ENCODE results near the gene ZNRF3.

Gene ZNRF3

GRCh38 chr22:29016067-29016938 lies 132.9 kb downstream of the ZNRF3 start:
- peaks cover 4% of the 10 kb centered on the region for H3K4me1 Mint-ChIP-seq (ENCODE audit: low read depth)
- peaks cover 9% of the 10 kb centered on the region for H3K9me3 Mint-ChIP-seq (ENCODE audit: low read depth)
- H3K36me3 Mint-ChIP-seq: peaks cover 15% of the 10 kb centered on the region
- no peak overlapping the region for H3K4me3 Mint-ChIP-seq
- peaks cover 24% of the 10 kb centered on the region for H3K27me3 Mint-ChIP-seq
- H3K27ac Mint-ChIP-seq: no peak overlapping the region

- H3K36me3 Mint-ChIP-seq: peaks cover 10% of the 10 kb centered on the region
- no peak overlapping the region for H3K4me3 Mint-ChIP-seq
- no peak overlapping the region for H3K27ac Mint-ChIP-seq
- H3K9me3 Mint-ChIP-seq (ENCODE audit: low read depth): peaks cover 9% of the 10 kb centered on the region
- H3K4me1 Mint-ChIP-seq (ENCODE audit: low read depth): peaks cover 4% of the 10 kb centered on the region
- H3K27me3 Mint-ChIP-seq: peaks cover 20% of the 10 kb centered on the region
Observed at GRCh38 chr22:29018293-29019189, 135.2 kb downstream of the ZNRF3 start.

GRCh38 chr22:29022101-29022817 lies 138.9 kb downstream of the ZNRF3 start:
- Mint-ChIP-seq H3K27me3 (peaks cover 19% of the 10 kb centered on the region), H3K4me1 (ENCODE audit: low read depth) (no peaks in the 10 kb centered on the region), H3K9me3 (ENCODE audit: low read depth) (peaks cover 9% of the 10 kb centered on the region), H3K27ac (no peak overlapping the region), H3K4me3 (no peak overlapping the region), H3K36me3 (peaks cover 12% of the 10 kb centered on the region)

- H3K4me1 Mint-ChIP-seq (ENCODE audit: low read depth): no peaks in the 10 kb centered on the region
- no peak overlapping the region for H3K27ac Mint-ChIP-seq
- peaks cover 5% of the 10 kb centered on the region for H3K36me3 Mint-ChIP-seq
- H3K27me3 Mint-ChIP-seq: peaks cover 11% of the 10 kb centered on the region
- peaks cover 4% of the 10 kb centered on the region for H3K9me3 Mint-ChIP-seq (ENCODE audit: low read depth)
- H3K4me3 Mint-ChIP-seq: no peak overlapping the region
Observed at GRCh38 chr22:29023172-29023796, 139.9 kb downstream of the ZNRF3 start.

- Mint-ChIP-seq H3K27me3 (peaks cover 26% of the 10 kb centered on the region), H3K4me1 (ENCODE audit: low read depth) (peaks cover 12% of the 10 kb centered on the region), H3K27ac (no peak overlapping the region), H3K9me3 (ENCODE audit: low read depth) (no peaks in the 10 kb centered on the region), H3K36me3 (peaks cover 2% of the 10 kb centered on the region), H3K4me3 (no peak overlapping the region)
Observed at GRCh38 chr22:29026579-29026978, 143.2 kb downstream of the ZNRF3 start.

- H3K27ac Mint-ChIP-seq: no peak overlapping the region
- H3K4me3 Mint-ChIP-seq: no peak overlapping the region
- peaks cover 12% of the 10 kb centered on the region for H3K4me1 Mint-ChIP-seq (ENCODE audit: low read depth)
- H3K27me3 Mint-ChIP-seq: peaks cover 33% of the 10 kb centered on the region
- H3K9me3 Mint-ChIP-seq (ENCODE audit: low read depth): no peaks in the 10 kb centered on the region
- peaks cover 4% of the 10 kb centered on the region for H3K36me3 Mint-ChIP-seq
Observed at GRCh38 chr22:29028468-29028867, 145.1 kb downstream of the ZNRF3 start.

GRCh38 chr22:29029202-29030000 lies 146.0 kb downstream of the ZNRF3 start:
- no peak overlapping the region for H3K27ac Mint-ChIP-seq
- no peaks in the 10 kb centered on the region for H3K9me3 Mint-ChIP-seq (ENCODE audit: low read depth)
- H3K36me3 Mint-ChIP-seq: peaks cover 7% of the 10 kb centered on the region
- H3K27me3 Mint-ChIP-seq: peaks cover 35% of the 10 kb centered on the region
- peak overlapping the region; percentile 59 for H3K4me3 Mint-ChIP-seq
- peaks cover 12% of the 10 kb centered on the region for H3K4me1 Mint-ChIP-seq (ENCODE audit: low read depth)

GRCh38 chr22:29030016-29030617 lies 146.7 kb downstream of the ZNRF3 start:
- peaks cover 7% of the 10 kb centered on the region for H3K36me3 Mint-ChIP-seq
- H3K27me3 Mint-ChIP-seq: peaks cover 36% of the 10 kb centered on the region
- no peak overlapping the region for H3K27ac Mint-ChIP-seq
- peak overlapping the region; percentile 59 for H3K4me3 Mint-ChIP-seq
- H3K9me3 Mint-ChIP-seq (ENCODE audit: low read depth): no peaks in the 10 kb centered on the region
- H3K4me1 Mint-ChIP-seq (ENCODE audit: low read depth): peaks cover 12% of the 10 kb centered on the region

- Mint-ChIP-seq H3K27me3 (peaks cover 33% of the 10 kb centered on the region), H3K9me3 (ENCODE audit: low read depth) (no peaks in the 10 kb centered on the region), H3K27ac (no peak overlapping the region), H3K4me3 (peak overlapping the region; percentile 65), H3K4me1 (ENCODE audit: low read depth) (peaks cover 12% of the 10 kb centered on the region), H3K36me3 (peaks cover 7% of the 10 kb centered on the region)
Observed at GRCh38 chr22:29030618-29031226, 147.3 kb downstream of the ZNRF3 start.

- Mint-ChIP-seq H3K4me3 (peak overlapping the region; percentile 65), H3K36me3 (peaks cover 7% of the 10 kb centered on the region), H3K9me3 (ENCODE audit: low read depth) (no peaks in the 10 kb centered on the region)
Observed at GRCh38 chr22:29031227-29032011, 148.0 kb downstream of the ZNRF3 start.

GRCh38 chr22:29032014-29032475 lies 148.7 kb downstream of the ZNRF3 start:
- H3K27me3 Mint-ChIP-seq: peaks cover 33% of the 10 kb centered on the region
- peaks cover 5% of the 10 kb centered on the region for H3K36me3 Mint-ChIP-seq

More at GRCh38 chr22:29031227-29032011, 148.0 kb downstream of the ZNRF3 start:
- peaks cover 12% of the 10 kb centered on the region for H3K4me1 Mint-ChIP-seq (ENCODE audit: low read depth)
- H3K27me3 Mint-ChIP-seq: peaks cover 33% of the 10 kb centered on the region
- no peak overlapping the region for H3K27ac Mint-ChIP-seq

GRCh38 chr22:29032584-29032983 lies 149.2 kb downstream of the ZNRF3 start:
- no peak overlapping the region for H3K27ac Mint-ChIP-seq
- H3K9me3 Mint-ChIP-seq (ENCODE audit: low read depth): no peaks in the 10 kb centered on the region
- peaks cover 33% of the 10 kb centered on the region for H3K27me3 Mint-ChIP-seq
- H3K4me1 Mint-ChIP-seq (ENCODE audit: low read depth): peaks cover 12% of the 10 kb centered on the region
- H3K4me3 Mint-ChIP-seq: no peak overlapping the region
- peaks cover 5% of the 10 kb centered on the region for H3K36me3 Mint-ChIP-seq

More at GRCh38 chr22:29032014-29032475, 148.7 kb downstream of the ZNRF3 start:
- no peak overlapping the region for H3K27ac Mint-ChIP-seq
- H3K4me3 Mint-ChIP-seq: no peak overlapping the region
- H3K4me1 Mint-ChIP-seq (ENCODE audit: low read depth): peaks cover 12% of the 10 kb centered on the region
- no peaks in the 10 kb centered on the region for H3K9me3 Mint-ChIP-seq (ENCODE audit: low read depth)

Data from activated naive CD8-positive, alpha-beta T cell (primary cell).